OCI-LY1 (cell line): ENCODE data around the gene ENTPD8.

ENCODE experiments used
- CTCF ChIP-seq: fragments of 200-600 bp; sonication (generic), shearing (Covaris generic); IDR thresholded peaks from 2 replicates; pipeline ENCODE4 v1.5.1; 2017; ENCODE audit warnings: mild to moderate bottlenecking, antibody characterized with exemption, low read length, moderate library complexity, mixed read lengths
- EZH2 ChIP-seq: fragments of 200-600 bp; sonication (generic), shearing (Covaris generic); IDR thresholded peaks from 2 replicates; pipeline ENCODE4 v1.8.0; 2017; ENCODE audit warnings: borderline replicate concordance, mixed run types, mild to moderate bottlenecking, antibody characterized with exemption, low read length, moderate library complexity, mixed read lengths

- TF ChIP-seq CTCF: no peak
- no peak for TF ChIP-seq EZH2
Measured at GRCh38 chr9:137406085-137406760, 34.9 kb downstream of the ENTPD8 start.
